ENCODE data around the gene DSG4. TPM values are rescaled to one million over a fixed set of nuclear protein-coding genes. Genes with fewer than 3 reads are reported as not detected.

Gene DSG4
- total RNA-seq, 1 experiment from 2014 or later, result 0.07 TPM

DNA sequence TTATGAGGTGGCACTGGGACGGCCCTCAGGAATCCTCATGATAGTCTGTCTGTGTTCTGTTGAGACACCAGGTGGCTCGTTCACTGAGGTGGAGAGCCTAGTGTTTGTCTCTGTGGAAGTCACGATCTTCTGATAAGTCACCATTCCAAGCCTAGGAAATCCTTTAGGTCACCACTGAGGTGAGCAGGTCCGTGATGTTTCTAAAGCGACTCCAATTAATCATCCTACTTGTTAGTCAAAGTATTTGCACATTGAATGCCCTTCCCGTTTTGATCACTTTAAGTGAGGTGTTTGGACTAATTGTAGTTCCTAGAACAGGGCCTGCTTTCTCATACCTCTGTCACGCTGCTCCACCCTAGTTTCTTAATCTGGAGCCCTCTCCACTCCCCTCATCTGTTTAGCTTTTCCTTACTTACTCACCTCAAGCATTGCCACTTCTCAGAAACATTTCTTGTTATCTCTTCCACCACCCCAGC, 42.9 kb downstream of the DSG4 start (continued):
- TF ChIP-seq EZH2 (IDR thresholded peaks at IDR 0.05), result no peak
- TF ChIP-seq, protein P1, sequence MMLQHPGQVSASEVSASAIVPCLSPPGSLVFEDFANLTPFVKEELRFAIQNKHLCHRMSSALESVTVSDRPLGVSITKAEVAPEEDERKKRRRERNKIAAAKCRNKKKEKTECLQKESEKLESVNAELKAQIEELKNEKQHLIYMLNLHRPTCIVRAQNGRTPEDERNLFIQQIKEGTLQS (IDR thresholded peaks at IDR 0.05), result no peak

DNA sequence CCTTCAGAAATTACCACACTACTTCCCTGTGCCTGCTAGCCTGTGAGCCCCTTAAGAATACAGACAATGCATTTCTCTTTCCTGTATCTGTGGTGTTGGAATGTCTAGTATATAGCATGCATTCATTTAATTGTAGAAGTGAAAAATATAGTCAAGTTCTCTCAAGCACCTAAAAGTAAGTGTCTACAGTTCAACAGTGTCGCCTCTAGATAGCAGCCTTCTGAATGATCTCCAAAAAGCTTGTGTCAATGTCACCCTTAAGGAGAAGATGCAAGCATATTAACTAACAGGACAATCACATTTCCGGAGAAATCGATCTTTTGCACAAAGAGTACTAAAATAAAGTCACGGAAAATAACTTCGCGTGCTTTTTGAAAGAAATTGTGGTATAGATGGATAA, 43.5 kb downstream of the DSG4 start:
- DNase-seq (ENCODE audit: low read depth, low spot score) (no peak), ATAC-seq (peak; percentile 44)
- TF ChIP-seq EZH2phosphoT487 (IDR thresholded peaks at IDR 0.05; ENCODE audit: borderline replicate concordance) (no peak), TCF7L2 (IDR thresholded peaks at IDR 0.05; ENCODE audit: borderline replicate concordance, extremely low read depth, insufficient read depth, insufficient read length) (no peak), ELF1 (IDR thresholded peaks at IDR 0.05; ENCODE audit: borderline replicate concordance, low read depth) (no peak), RAD21 (IDR thresholded peaks at IDR 0.05; ENCODE audit: low read depth) (peak; percentile 20; the same call in 1 of the 2 replicates)
- TF ChIP-seq, protein P2, sequence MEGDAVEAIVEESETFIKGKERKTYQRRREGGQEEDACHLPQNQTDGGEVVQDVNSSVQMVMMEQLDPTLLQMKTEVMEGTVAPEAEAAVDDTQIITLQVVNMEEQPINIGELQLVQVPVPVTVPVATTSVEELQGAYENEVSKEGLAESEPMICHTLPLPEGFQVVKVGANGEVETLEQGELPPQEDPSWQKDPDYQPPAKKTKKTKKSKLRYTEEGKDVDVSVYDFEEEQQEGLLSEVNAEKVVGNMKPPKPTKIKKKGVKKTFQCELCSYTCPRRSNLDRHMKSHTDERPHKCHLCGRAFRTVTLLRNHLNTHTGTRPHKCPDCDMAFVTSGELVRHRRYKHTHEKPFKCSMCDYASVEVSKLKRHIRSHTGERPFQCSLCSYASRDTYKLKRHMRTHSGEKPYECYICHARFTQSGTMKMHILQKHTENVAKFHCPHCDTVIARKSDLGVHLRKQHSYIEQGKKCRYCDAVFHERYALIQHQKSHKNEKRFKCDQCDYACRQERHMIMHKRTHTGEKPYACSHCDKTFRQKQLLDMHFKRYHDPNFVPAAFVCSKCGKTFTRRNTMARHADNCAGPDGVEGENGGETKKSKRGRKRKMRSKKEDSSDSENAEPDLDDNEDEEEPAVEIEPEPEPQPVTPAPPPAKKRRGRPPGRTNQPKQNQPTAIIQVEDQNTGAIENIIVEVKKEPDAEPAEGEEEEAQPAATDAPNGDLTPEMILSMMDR (IDR thresholded peaks at IDR 0.05 in 2 of 3, conservative IDR thresholded peaks at IDR 0.05 in 1 of 3; ENCODE audit: borderline replicate concordance in 1 of 3, insufficient read depth in 1 of 3, low read depth in 2 of 3, low read length in 2 of 3), result peak in 2 of 3 experiments; percentile 6 to 21; a peak in 1 of 6 replicates
- Histone ChIP-seq H3K9me3 (ENCODE audit: control insufficient read depth in 1 of 2, insufficient read depth in 1 of 2, low read depth in 1 of 2, low read length in 2 of 2) (no peaks in the 10 kb centered on the region), H3K79me2 (ENCODE audit: insufficient read depth, low read length) (no peaks in the 10 kb centered on the region), H3K9ac (ENCODE audit: low read length) (peak overlapping the region; percentile 22; the same call in 1 of the 2 replicates), H2AFZ (ENCODE audit: low read depth, low read length, poor library complexity, severe bottlenecking) (peak overlapping the region; percentile 94), H3K4me3 (replicated peaks in 1 of 2; ENCODE audit: low read depth in 1 of 2, low read length in 2 of 2) (peak overlapping the region in 1 of 2 experiments; percentile 24; a peak in 1 of 4 replicates), H4K20me1 (ENCODE audit: insufficient read depth) (no peaks in the 10 kb centered on the region), H3K9me2 (ENCODE audit: insufficient read depth) (no peaks in the 10 kb centered on the region), H3K27me3 (ENCODE audit: insufficient read depth, low read length) (no peaks in the 10 kb centered on the region), H3K27ac (ENCODE audit: low read depth, low read length) (peak overlapping the region; percentile 51), H3K36me3 (ENCODE audit: control insufficient read depth in 1 of 2, insufficient read depth in 2 of 2, low read length in 2 of 2) (no peaks in the 10 kb centered on the region), H3K4me1 (ENCODE audit: control insufficient read depth in 1 of 2, insufficient read depth in 2 of 2, low read length in 2 of 2) (peaks cover 7 to 28% of the 10 kb centered on the region in 2 experiments; a peak in 3 of 4 replicates), H3K4me2 (ENCODE audit: low read length) (peak overlapping the region; percentile 61)
- RAD21 ChIA-PET (ENCODE audit: low non-redundant PET in 1 of 2, low total read pairs in 2 of 2, uncharacterized antibody in 2 of 2, unreplicated experiment in 2 of 2), result interaction anchor here in 1 of 2 experiments (0.7 kb wide), 1 partner anchor 41 kb away, joined by 3 read pairs; no protein-coding TSS in a partner anchor
- CTCF ChIA-PET, result interaction anchor here (0.6 to 1.0 kb wide), 4 partner anchors 10 to 143 kb away, joined by 3 to 4 read pairs (median 4); no protein-coding TSS in a partner anchor
- POLR2A ChIA-PET, result interaction anchor here (1.3 to 1.4 kb wide), 2 partner anchors 10 to 130 kb away, joined by 3 to 4 read pairs; no protein-coding TSS in a partner anchor
- no TSS peak for BruUV-seq (replicated peaks)
- intact Hi-C loops (cut with micrococcal nuclease), result loop anchor here (5.0 to 10.0 kb wide), 3 partner anchors 153 to 535 kb away; no protein-coding TSS in a partner anchor
